Mesenchymal stem cell (in vitro differentiated cells and primary cell): Measurements from ENCODE around the gene AVPR2.
A peak's percentile ranks its signal among the peaks of the same experiment; 100 is the strongest.

Source experiments
- DNase-seq: peaks from one replicate; pipeline ENCODE4 v3.0.0-alpha.2; 2013
- H2AFZ ChIP-seq: one replicate; pipeline ENCODE4 v1.6.1; 2013; ENCODE audit warnings: low read depth, mild to moderate bottlenecking, control low read depth, inconsistent platforms, low read length, moderate library complexity
- H2AK5ac ChIP-seq: 2 replicates; pipeline ENCODE4 v1.6.1; 2013; ENCODE audit warnings: low read length, moderate library complexity, mild to moderate bottlenecking, inconsistent platforms; ENCODE audit not compliant: severe bottlenecking
- H2BK120ac ChIP-seq: one replicate; pipeline ENCODE4 v1.6.1; 2013; ENCODE audit warnings: low read depth, mild to moderate bottlenecking, inconsistent platforms, low read length, moderate library complexity
- H2BK12ac ChIP-seq, 2 experiments: one replicate each; pipeline ENCODE4 v1.6.1; 2013; ENCODE audit warnings: inconsistent platforms in 2 of 2, low read length in 2 of 2, mild to moderate bottlenecking in 2 of 2, moderate library complexity in 2 of 2, control low read depth in 1 of 2
- H2BK15ac ChIP-seq: one replicate; pipeline ENCODE4 v1.6.1; 2013; ENCODE audit warnings: mild to moderate bottlenecking, low read depth, inconsistent platforms; ENCODE audit not compliant: poor library complexity, severe bottlenecking
- H2BK5ac ChIP-seq: 2 replicates; pipeline ENCODE4 v1.6.1; 2013; ENCODE audit warnings: low read depth, mild to moderate bottlenecking, low read length, control low read depth, inconsistent platforms; ENCODE audit not compliant: poor library complexity, severe bottlenecking
- H3K14ac ChIP-seq, 2 experiments: one replicate each; pipeline ENCODE4 v1.6.1; 2013; ENCODE audit warnings: inconsistent platforms in 2 of 2, low read length in 2 of 2, control low read depth in 1 of 2, mild to moderate bottlenecking in 1 of 2, moderate library complexity in 1 of 2
- H3K18ac ChIP-seq, 2 experiments: one replicate each; pipeline ENCODE4 v1.6.1; 2013; ENCODE audit warnings: inconsistent platforms in 2 of 2, low read length in 2 of 2, control low read depth in 1 of 2, low read depth in 1 of 2, mild to moderate bottlenecking in 1 of 2
- H3K23ac ChIP-seq, 2 experiments: one replicate each; pipeline ENCODE4 v1.6.1; 2013; ENCODE audit warnings: inconsistent platforms in 2 of 2, low read length in 2 of 2, mild to moderate bottlenecking in 2 of 2, moderate library complexity in 2 of 2, control low read depth in 1 of 2
- H3K27ac ChIP-seq: 2 replicates; pipeline ENCODE4 v1.5.1; 2013; ENCODE audit warnings: mild to moderate bottlenecking, moderate library complexity, low read length, control low read depth, inconsistent platforms; ENCODE audit not compliant: poor library complexity, severe bottlenecking
- H3K27me3 ChIP-seq, 2 experiments: 2 replicates each; pipeline versions ENCODE4 v1.6.1 to v1.7.0; 2013; ENCODE audit warnings: low read length in 2 of 2, mild to moderate bottlenecking in 2 of 2, moderate library complexity in 2 of 2, control low read depth in 1 of 2, inconsistent platforms in 1 of 2; ENCODE audit not compliant: control insufficient read depth in 1 of 2, insufficient read depth in 1 of 2
- H3K36me3 ChIP-seq, 2 experiments: 2 replicates each; pipeline versions ENCODE4 v1.6.1 to v1.7.0; 2013; ENCODE audit warnings: low read length in 2 of 2, control low read depth in 1 of 2, inconsistent platforms in 1 of 2, low read depth in 1 of 2, mild to moderate bottlenecking in 1 of 2; ENCODE audit not compliant: insufficient read depth in 2 of 2, control insufficient read depth in 1 of 2
- H3K4ac ChIP-seq, 2 experiments: one replicate each; pipeline ENCODE4 v1.6.1; 2013; ENCODE audit warnings: inconsistent platforms in 2 of 2, low read length in 2 of 2, mild to moderate bottlenecking in 2 of 2, moderate library complexity in 2 of 2, control low read depth in 1 of 2, low read depth in 1 of 2
- H3K4me1 ChIP-seq: 2 replicates; pipeline ENCODE4 v1.6.1; 2013; ENCODE audit warnings: low read depth, low read length, control low read depth; ENCODE audit not compliant: control insufficient read depth, insufficient read depth
- H3K4me2 ChIP-seq: 2 replicates; pipeline ENCODE4 v1.6.1; 2013; ENCODE audit warnings: low read length, mild to moderate bottlenecking, inconsistent platforms; ENCODE audit not compliant: poor library complexity, severe bottlenecking
- H3K4me3 ChIP-seq, 2 experiments: 2 replicates each; pipeline versions ENCODE4 v1.5.1 to v1.7.0; 2013; ENCODE audit warnings: low read length in 2 of 2, mild to moderate bottlenecking in 2 of 2, control low read depth in 1 of 2, low read depth in 1 of 2; ENCODE audit not compliant: insufficient read depth in 1 of 2
- H3K79me1 ChIP-seq: replicated peaks from 2 replicates; pipeline ENCODE4 v1.6.1; 2013; ENCODE audit warnings: mild to moderate bottlenecking, control low read depth, low read length, inconsistent platforms; ENCODE audit not compliant: poor library complexity, severe bottlenecking
- H3K9ac ChIP-seq: 2 replicates; pipeline ENCODE4 v1.7.0; 2013; ENCODE audit warnings: mild to moderate bottlenecking, low read length, moderate library complexity
- H3K9me3 ChIP-seq: 2 replicates; pipeline ENCODE4 v1.7.0; 2013; ENCODE audit warnings: mild to moderate bottlenecking, low read length; ENCODE audit not compliant: control insufficient read depth
- H4K8ac ChIP-seq: one replicate; pipeline ENCODE4 v1.6.1; 2013; ENCODE audit warnings: inconsistent platforms, mild to moderate bottlenecking, low read length, moderate library complexity
- H4K91ac ChIP-seq: one replicate; pipeline ENCODE4 v1.6.1; 2013; ENCODE audit warnings: mild to moderate bottlenecking, low read length, inconsistent platforms
- WGBS: methylation state at CpG from one replicate; pipeline ENCODE4 v1.1.7; 2013; ENCODE audit warnings: mixed read lengths; 5-methylcytosine and 5-hydroxymethylcytosine counted together

AVPR2 gene

GRCh38 chrX:153926858-153927671 is 22.6 kb downstream of the AVPR2 start:
- Histone ChIP-seq H4K91ac (peak overlapping the region; percentile 98), H3K4me3 (peak overlapping the region; percentile 72 to 84), H2AFZ (no peak overlapping the region), H3K4me2 (peak overlapping the region; percentile 87), H4K8ac (peak overlapping the region; percentile 98), H2BK12ac (peak overlapping the region in 1 of 2 experiments; percentile 63), H3K27ac (peak overlapping the region; percentile 89), H3K27me3 (peaks cover 0 to 33% of the 10 kb centered on the region in 2 experiments), H3K14ac (peak overlapping the region in 1 of 2 experiments; percentile 41), H2BK120ac (peak overlapping the region; percentile 93), H3K4ac (peak overlapping the region; percentile 55 to 85), H3K23ac (no peak overlapping the region), H2BK15ac (peak overlapping the region; percentile 49), H2AK5ac (peak overlapping the region; percentile 50), H2BK5ac (no peak overlapping the region), H3K79me1 (peaks cover 5% of the 10 kb centered on the region), H3K4me1 (peaks cover 23% of the 10 kb centered on the region), H3K36me3 (peaks cover 29 to 30% of the 10 kb centered on the region in 2 experiments), H3K9ac (peak overlapping the region; percentile 88), H3K9me3 (no peaks in the 10 kb centered on the region), H3K18ac (peak overlapping the region; percentile 97)
- DNase-seq, result peak; percentile 55
- WGBS, result 10% methylated on average over 23 of the region's 31 CpGs

- Histone ChIP-seq H3K4me2 (peak overlapping the region; percentile 87), H2BK5ac (peak overlapping the region; percentile 94), H3K9me3 (no peaks in the 10 kb centered on the region), H3K14ac (peak overlapping the region in 1 of 2 experiments; percentile 93), H3K23ac (no peak overlapping the region), H3K18ac (peak overlapping the region; percentile 82 to 97), H2BK12ac (peak overlapping the region in 1 of 2 experiments; percentile 6), H3K27ac (peak overlapping the region; percentile 89), H3K27me3 (peaks cover 0 to 32% of the 10 kb centered on the region in 2 experiments), H3K4ac (peak overlapping the region; percentile 55 to 85), H2AK5ac (peak overlapping the region; percentile 50), H3K4me3 (peak overlapping the region; percentile 72 to 84), H2BK120ac (peak overlapping the region; percentile 93), H3K79me1 (peaks cover 5% of the 10 kb centered on the region), H4K8ac (peak overlapping the region; percentile 98), H4K91ac (peak overlapping the region; percentile 98), H2AFZ (no peak overlapping the region), H2BK15ac (peak overlapping the region; percentile 49), H3K4me1 (peaks cover 27% of the 10 kb centered on the region), H3K36me3 (peaks cover 34% of the 10 kb centered on the region in 2 experiments), H3K9ac (peak overlapping the region; percentile 88)
- WGBS, result 2% methylated on average over 8 of the region's 8 CpGs
- DNase-seq, result no peak
These were observed 23.1 kb downstream of the AVPR2 start for GRCh38 chrX:153927672-153927921.

GRCh38 chrX:153927922-153928760 is 23.7 kb downstream of the AVPR2 start:
- peak overlapping the region; percentile 98 for H4K91ac ChIP-seq
- H2AFZ ChIP-seq, result no peak overlapping the region
- no peak overlapping the region for H2BK15ac ChIP-seq

DNA sequence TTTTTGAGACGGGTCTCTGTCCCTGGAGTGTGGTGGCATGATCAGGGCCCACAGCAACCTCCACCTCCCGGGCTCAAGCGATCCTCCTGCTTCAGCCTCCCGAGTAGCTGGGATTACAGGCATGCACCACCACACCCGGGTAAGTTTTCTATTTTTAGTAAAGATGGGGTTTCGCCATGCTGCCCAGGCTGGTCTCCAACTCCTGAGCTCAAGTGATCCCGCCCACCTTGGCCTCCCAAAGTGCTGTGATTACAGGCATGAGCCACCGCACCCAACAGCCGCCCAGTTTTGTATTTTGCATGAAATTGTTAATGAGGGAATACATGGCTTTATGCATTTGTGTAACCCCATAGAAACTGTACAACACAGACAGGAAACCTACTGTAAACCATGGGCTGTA is 24.4 kb downstream of the AVPR2 start:
- no peak overlapping the region for H3K4me3 ChIP-seq
- no peak overlapping the region for H2BK5ac ChIP-seq
- no peak for DNase-seq
- H3K27me3 ChIP-seq, result peaks cover 0 to 23% of the 10 kb centered on the region in 2 experiments
- no peaks in the 10 kb centered on the region for H3K9me3 ChIP-seq
- no peak overlapping the region for H4K91ac ChIP-seq
- no peak overlapping the region for H3K4me2 ChIP-seq
- H3K36me3 ChIP-seq, result peaks cover 34 to 37% of the 10 kb centered on the region in 2 experiments
- no peak overlapping the region for H3K27ac ChIP-seq
- no peak overlapping the region for H2AK5ac ChIP-seq
- peaks cover 23% of the 10 kb centered on the region for H3K4me1 ChIP-seq
- no peak overlapping the region for H3K23ac ChIP-seq
- no peak overlapping the region for H3K18ac ChIP-seq
- H3K79me1 ChIP-seq, result peaks cover 5% of the 10 kb centered on the region
- no peak overlapping the region for H3K9ac ChIP-seq
- no peak overlapping the region for H2AFZ ChIP-seq
- no peak overlapping the region for H3K14ac ChIP-seq
- H2BK12ac ChIP-seq, result no peak overlapping the region
- H2BK120ac ChIP-seq, result no peak overlapping the region
- no peak overlapping the region for H2BK15ac ChIP-seq
- no peak overlapping the region for H4K8ac ChIP-seq
- WGBS, result 83% methylated on average over 5 of the region's 9 CpGs
- no peak overlapping the region for H3K4ac ChIP-seq

More at GRCh38 chrX:153927922-153928760, 23.7 kb downstream of the AVPR2 start:
- WGBS, result under 1% methylated on average over 37 of the region's 76 CpGs
- peak overlapping the region; percentile 94 for H2BK5ac ChIP-seq
- H3K27ac ChIP-seq, result peak overlapping the region; percentile 89
- no peaks in the 10 kb centered on the region for H3K9me3 ChIP-seq
- H3K4me3 ChIP-seq, result peak overlapping the region; percentile 72 to 84
- peak overlapping the region; percentile 88 for H3K9ac ChIP-seq
- H3K79me1 ChIP-seq, result peaks cover 5% of the 10 kb centered on the region
- peaks cover 27% of the 10 kb centered on the region for H3K4me1 ChIP-seq
- peak overlapping the region in 1 of 2 experiments; percentile 93 for H3K14ac ChIP-seq
- H3K18ac ChIP-seq, result peak overlapping the region; percentile 82 to 97
- peak overlapping the region; percentile 50 for H2AK5ac ChIP-seq
- H2BK120ac ChIP-seq, result peak overlapping the region; percentile 93
- peak overlapping the region; percentile 55 to 85 for H3K4ac ChIP-seq
- DNase-seq, result peak; percentile 97
- H3K23ac ChIP-seq, result no peak overlapping the region
- H3K27me3 ChIP-seq, result peaks cover 0 to 29% of the 10 kb centered on the region in 2 experiments
- peak overlapping the region; percentile 6 to 66 for H2BK12ac ChIP-seq
- peak overlapping the region; percentile 87 for H3K4me2 ChIP-seq
- H4K8ac ChIP-seq, result peak overlapping the region; percentile 98
- peaks cover 34 to 37% of the 10 kb centered on the region in 2 experiments for H3K36me3 ChIP-seq
